Measurements from ENCODE around the gene UCKL1. TPM values are rescaled to one million over a fixed set of nuclear protein-coding genes. Genes with fewer than 3 reads are reported as not detected.
"Not testable (repeated sequence)": the region's sequence is repeated elsewhere in the genome, so short reads cannot be mapped to it uniquely, and the experiment has no call there.

Gene UCKL1
- total RNA-seq, 1 donor from 2014 or later: 10.8 TPM

DNA sequence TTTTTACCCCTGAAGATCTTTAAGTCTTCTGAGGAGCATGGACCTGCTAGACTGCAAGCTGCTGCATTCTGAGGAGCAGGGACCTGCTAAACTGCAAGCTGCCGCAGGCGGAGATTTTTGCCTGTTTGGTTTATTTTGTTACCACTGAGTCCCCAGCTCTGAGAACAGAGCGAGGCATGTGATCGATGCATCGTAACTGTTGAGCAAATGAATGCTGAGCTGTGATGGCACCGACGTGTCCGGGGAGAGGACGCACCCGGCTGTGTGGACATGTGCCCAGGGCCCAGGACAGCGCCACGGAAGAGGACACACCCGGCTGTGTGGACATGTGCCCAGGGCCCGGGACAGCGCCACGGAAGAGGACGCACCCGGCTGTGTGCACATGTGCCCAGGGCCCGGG is 37.1 kb downstream of the UCKL1 start:
- DNase-seq (ENCODE audit: low spot score): no peak
- H4K20me1 ChIP-seq (ENCODE audit: low read depth): peaks cover 5% of the 10 kb centered on the region
- no peak overlapping the region for H2AFZ ChIP-seq (replicated peaks)
- no peak overlapping the region for H3K4me3 Mint-ChIP-seq
- H3K4me2 ChIP-seq: no peak overlapping the region
- H3K27ac ChIP-seq: peak overlapping the region; percentile 20
- H3K9me3 ChIP-seq (ENCODE audit: low read depth): no peaks in the 10 kb centered on the region
- no peak overlapping the region for H3K27ac Mint-ChIP-seq
- TF ChIP-seq, protein P1, sequence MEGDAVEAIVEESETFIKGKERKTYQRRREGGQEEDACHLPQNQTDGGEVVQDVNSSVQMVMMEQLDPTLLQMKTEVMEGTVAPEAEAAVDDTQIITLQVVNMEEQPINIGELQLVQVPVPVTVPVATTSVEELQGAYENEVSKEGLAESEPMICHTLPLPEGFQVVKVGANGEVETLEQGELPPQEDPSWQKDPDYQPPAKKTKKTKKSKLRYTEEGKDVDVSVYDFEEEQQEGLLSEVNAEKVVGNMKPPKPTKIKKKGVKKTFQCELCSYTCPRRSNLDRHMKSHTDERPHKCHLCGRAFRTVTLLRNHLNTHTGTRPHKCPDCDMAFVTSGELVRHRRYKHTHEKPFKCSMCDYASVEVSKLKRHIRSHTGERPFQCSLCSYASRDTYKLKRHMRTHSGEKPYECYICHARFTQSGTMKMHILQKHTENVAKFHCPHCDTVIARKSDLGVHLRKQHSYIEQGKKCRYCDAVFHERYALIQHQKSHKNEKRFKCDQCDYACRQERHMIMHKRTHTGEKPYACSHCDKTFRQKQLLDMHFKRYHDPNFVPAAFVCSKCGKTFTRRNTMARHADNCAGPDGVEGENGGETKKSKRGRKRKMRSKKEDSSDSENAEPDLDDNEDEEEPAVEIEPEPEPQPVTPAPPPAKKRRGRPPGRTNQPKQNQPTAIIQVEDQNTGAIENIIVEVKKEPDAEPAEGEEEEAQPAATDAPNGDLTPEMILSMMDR (IDR thresholded peaks at IDR 0.05): no peak
- TF ChIP-seq EZH2 (IDR thresholded peaks at IDR 0.05) (no peak), EZH2phosphoT487 (IDR thresholded peaks at IDR 0.05) (no peak)
- H3K4me3 ChIP-seq: no peak overlapping the region
- H3K4me1 Mint-ChIP-seq: peaks cover 7% of the 10 kb centered on the region
- peaks cover 47% of the 10 kb centered on the region for H3K79me2 ChIP-seq (ENCODE audit: low read depth)
- no peaks in the 10 kb centered on the region for H3K27me3 ChIP-seq
- H3K36me3 Mint-ChIP-seq: peaks cover 15% of the 10 kb centered on the region
- no peaks in the 10 kb centered on the region for H3F3A ChIP-seq (ENCODE audit: low read depth)
- H3K9me3 Mint-ChIP-seq: peaks cover 16% of the 10 kb centered on the region
- no peaks in the 10 kb centered on the region for H3K36me3 ChIP-seq
- H3K4me1 ChIP-seq: no peaks in the 10 kb centered on the region
- H3K27me3 Mint-ChIP-seq (ENCODE audit: insufficient read depth, low read depth): peaks cover 4% of the 10 kb centered on the region
- no peak overlapping the region for H3K9ac ChIP-seq

DNA sequence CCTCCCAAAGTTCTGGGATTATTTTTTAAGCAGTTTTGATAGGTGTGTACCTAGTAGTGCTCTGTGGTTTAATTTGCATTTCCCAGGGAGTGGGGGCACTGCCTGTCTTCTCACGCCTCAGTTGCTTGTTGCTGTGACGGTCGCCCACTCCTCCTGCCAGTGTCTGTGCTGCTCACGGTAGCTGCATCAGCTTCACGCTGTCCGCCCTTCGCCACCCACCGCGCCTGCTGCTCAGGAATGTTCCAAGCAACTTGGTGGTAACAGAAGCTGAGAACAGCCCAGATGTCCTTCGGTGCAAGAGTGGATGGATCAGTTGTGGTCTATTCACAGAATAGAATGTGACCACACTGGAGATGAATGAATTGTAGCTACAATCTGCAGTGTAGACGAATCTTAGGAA is 38.4 kb downstream of the UCKL1 start:
- H3K4me1 Mint-ChIP-seq: peaks cover 11% of the 10 kb centered on the region
- no peak overlapping the region for H3K27ac ChIP-seq
- H3K9ac ChIP-seq: no peak overlapping the region
- no peaks in the 10 kb centered on the region for H3K27me3 ChIP-seq
- H3F3A ChIP-seq (ENCODE audit: low read depth): no peaks in the 10 kb centered on the region
- H3K27me3 Mint-ChIP-seq (ENCODE audit: insufficient read depth, low read depth): peaks cover 4% of the 10 kb centered on the region
- peaks cover 16% of the 10 kb centered on the region for H3K9me3 Mint-ChIP-seq
- H3K4me2 ChIP-seq: no peak overlapping the region
- H3K4me3 Mint-ChIP-seq: no peak overlapping the region
- no peak for TF ChIP-seq EZH2phosphoT487 (IDR thresholded peaks at IDR 0.05)
- TF ChIP-seq, protein P1 (IDR thresholded peaks at IDR 0.05): no peak
- TF ChIP-seq EZH2 (IDR thresholded peaks at IDR 0.05): no peak
- no peaks in the 10 kb centered on the region for H3K4me1 ChIP-seq
- no peak for DNase-seq (ENCODE audit: low spot score)
- H3K36me3 ChIP-seq: no peaks in the 10 kb centered on the region
- H4K20me1 ChIP-seq (ENCODE audit: low read depth): peaks cover 2% of the 10 kb centered on the region
- H3K79me2 ChIP-seq (ENCODE audit: low read depth): peaks cover 60% of the 10 kb centered on the region
- H2AFZ ChIP-seq (replicated peaks): no peak overlapping the region
- no peaks in the 10 kb centered on the region for H3K9me3 ChIP-seq (ENCODE audit: low read depth)
- peak overlapping the region; percentile 70 for H3K27ac Mint-ChIP-seq
- no peak overlapping the region for H3K4me3 ChIP-seq
- peaks cover 15% of the 10 kb centered on the region for H3K36me3 Mint-ChIP-seq

DNA sequence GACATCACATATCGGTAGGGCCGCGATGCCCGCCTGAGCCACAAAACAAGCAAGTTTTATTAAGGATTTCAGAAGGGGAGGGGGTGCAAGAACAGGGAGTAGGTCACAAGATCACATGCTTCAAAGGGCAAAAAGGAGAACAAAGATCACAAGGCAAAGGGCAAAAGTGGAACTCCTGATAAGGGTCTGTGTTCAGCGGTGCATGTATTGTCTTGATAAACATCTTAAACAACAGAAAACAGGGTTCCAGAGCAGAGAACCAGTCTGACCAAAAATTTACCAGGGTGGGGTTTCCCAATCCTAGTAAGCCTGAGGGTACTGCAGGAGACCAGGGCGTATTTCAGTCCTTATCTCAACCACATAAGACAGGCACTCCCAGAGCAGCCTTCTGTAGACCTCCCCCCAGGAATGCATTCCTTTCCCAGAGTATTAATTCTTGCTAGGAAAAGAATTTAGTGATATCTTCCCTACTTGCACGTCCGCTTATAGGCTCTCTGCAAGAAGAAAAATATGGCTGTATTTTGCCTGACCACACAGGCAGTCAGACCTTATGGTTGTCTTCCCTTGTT is 39.8 kb downstream of the UCKL1 start:
- Mint-ChIP-seq H3K27ac (peak overlapping the region; percentile 21), H3K4me1 (peaks cover 14% of the 10 kb centered on the region), H3K9me3 (peaks cover 16% of the 10 kb centered on the region), H3K36me3 (peaks cover 15% of the 10 kb centered on the region)
- H3F3A ChIP-seq (ENCODE audit: low read depth); H3K36me3 ChIP-seq; H3K27me3 Mint-ChIP-seq (ENCODE audit: insufficient read depth, low read depth); H3K4me1 ChIP-seq; H3K4me3 ChIP-seq; DNase-seq (ENCODE audit: low spot score); H3K27me3 ChIP-seq; H3K9ac ChIP-seq; H3K4me2 ChIP-seq; H3K27ac ChIP-seq; H2AFZ ChIP-seq (replicated peaks); H3K4me3 Mint-ChIP-seq; H3K9me3 ChIP-seq (ENCODE audit: low read depth): not testable (repeated sequence)
- Histone ChIP-seq H4K20me1 (ENCODE audit: low read depth) (peaks cover 16% of the 10 kb centered on the region), H3K79me2 (ENCODE audit: low read depth) (peaks cover 68% of the 10 kb centered on the region)

DNA sequence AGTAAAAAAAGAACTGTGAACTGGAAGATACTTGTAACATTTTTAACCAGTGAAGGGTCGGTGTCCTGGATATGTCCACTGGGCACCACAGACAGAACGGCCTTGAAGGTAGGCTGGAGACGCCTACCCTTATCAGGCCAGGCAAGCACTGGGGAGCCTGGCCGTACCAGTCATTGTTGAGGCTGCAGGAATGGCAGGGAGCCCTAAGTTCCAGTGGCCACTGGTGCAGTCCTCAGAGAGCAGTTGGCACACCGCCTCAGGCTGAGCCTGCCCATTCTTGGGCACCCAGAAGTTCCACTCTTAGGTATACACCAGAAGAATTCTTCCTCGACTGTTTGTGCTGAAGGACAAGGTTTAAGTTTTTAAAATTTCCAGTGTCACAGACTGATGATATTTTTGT is 40.7 kb downstream of the UCKL1 start:
- Histone ChIP-seq H4K20me1 (ENCODE audit: low read depth) (peaks cover 25% of the 10 kb centered on the region), H3K4me1 (no peaks in the 10 kb centered on the region), H3K27ac (no peak overlapping the region), H3K27me3 (no peaks in the 10 kb centered on the region), H3K79me2 (ENCODE audit: low read depth) (peaks cover 77% of the 10 kb centered on the region), H3F3A (ENCODE audit: low read depth) (no peaks in the 10 kb centered on the region), H3K4me3 (no peak overlapping the region), H3K9me3 (ENCODE audit: low read depth) (no peaks in the 10 kb centered on the region), H2AFZ (replicated peaks) (no peak overlapping the region), H3K4me2 (no peak overlapping the region), H3K9ac (no peak overlapping the region), H3K36me3 (no peaks in the 10 kb centered on the region)
- no peak overlapping the region for H3K27ac Mint-ChIP-seq
- TF ChIP-seq, protein P1 (IDR thresholded peaks at IDR 0.05): no peak
- TF ChIP-seq EZH2 (IDR thresholded peaks at IDR 0.05): no peak
- no peak for TF ChIP-seq EZH2phosphoT487 (IDR thresholded peaks at IDR 0.05)
- H3K36me3 Mint-ChIP-seq: peaks cover 15% of the 10 kb centered on the region
- H3K9me3 Mint-ChIP-seq: peaks cover 16% of the 10 kb centered on the region
- peaks cover 4% of the 10 kb centered on the region for H3K27me3 Mint-ChIP-seq (ENCODE audit: insufficient read depth, low read depth)
- H3K4me3 Mint-ChIP-seq: no peak overlapping the region
- peaks cover 19% of the 10 kb centered on the region for H3K4me1 Mint-ChIP-seq
- no peak for DNase-seq (ENCODE audit: low spot score)

Measured in neural progenitor cell (in vitro differentiated cells).